Stomach (tissue), 9 donors: ENCODE results near the gene GC. TPM values are rescaled to one million over a fixed set of nuclear protein-coding genes. Genes with fewer than 3 reads are reported as not detected.

Experiments used
- DNase-seq, 2 donors: peaks; one replicate each; pipeline versions ENCODE4 v3.0.0 to v3.0.0-alpha.2; 2013 to 2019
- H3K27ac ChIP-seq, 5 donors: fragments of 200-600 bp in 4 of 5; sonication (generic) in 4 of 5; one replicate each; pipeline ENCODE4 v1.5.1; 2013 to 2019; ENCODE audit warnings: mild to moderate bottlenecking in 1 of 5, moderate library complexity in 1 of 5
- H3K27me3 ChIP-seq, 3 donors: fragments of 200-600 bp; sonication (generic); one replicate each; pipeline ENCODE4 v1.5.1; 2017 to 2019; ENCODE audit warnings: mixed run types in 1 of 3
- H3K36me3 ChIP-seq, 4 donors: fragments of 200-600 bp; sonication (generic); 1 replicate in 3 of 4; 2 replicates in 1 of 4; pipeline ENCODE4 v1.5.1; 2016 to 2019
- H3K4me1 ChIP-seq, 4 donors: fragments of 200-600 bp; sonication (generic); one replicate each; pipeline ENCODE4 v1.5.1; 2016 to 2019
- H3K4me3 ChIP-seq, 4 donors: fragments of 200-600 bp; sonication (generic) in 3 of 4; one replicate each; pipeline ENCODE4 v1.5.1; 2016 to 2019; ENCODE audit warnings: mild to moderate bottlenecking in 1 of 4
- H3K9me3 ChIP-seq, 4 donors: fragments of 200-600 bp; sonication (generic); one replicate each; pipeline ENCODE4 v1.5.1; 2016 to 2019
- CTCF ChIP-seq, 7 experiments: fragments of 450-650 bp in 4 of 7; fragments of 200-600 bp in 3 of 7; sonication (generic) in 3 of 7; IDR thresholded peaks; one replicate each; pipeline ENCODE4 v1.5.1; 2016 to 2019; ENCODE audit warnings: antibody characterized with exemption in 7 of 7, control low read depth in 2 of 7, mild to moderate bottlenecking in 1 of 7
- EP300 ChIP-seq: sonication (generic); formaldehyde crosslinking; IDR thresholded peaks from one replicate; pipeline ENCODE4 v1.6.1; 2017; ENCODE audit warnings: antibody characterized with exemption
- POLR2A ChIP-seq, 4 donors: fragments of 450-650 bp; IDR thresholded peaks; one replicate each; pipeline ENCODE4 v1.6.1; 2016; ENCODE audit warnings: antibody characterized with exemption in 4 of 4, control low read depth in 2 of 4, mild to moderate bottlenecking in 1 of 4, moderate library complexity in 1 of 4
- POLR2AphosphoS5 ChIP-seq, 3 donors: sonication (generic); formaldehyde crosslinking; IDR thresholded peaks; one replicate each; pipeline ENCODE4 v1.6.1; 2016; ENCODE audit warnings: antibody characterized with exemption in 3 of 3
- WGBS, 5 donors: extraction: QIAGEN DNeasy Blood & Tissue Kit in 3 of 5; methylation state at CpG; one replicate each; pipeline versions ENCODE4 v1.1.5 to v1.1.7; 2013 to 2018; 5-methylcytosine and 5-hydroxymethylcytosine counted together
- intact Hi-C: fragments of 100-400 bp; cut with DNase I; formaldehyde crosslinking; loops from one replicate; pipeline ENCODE4 v1.15.1; 2023; ENCODE audit warnings: low total_unique reads
- polyA plus RNA-seq, 3 donors: library from polyadenylated mRNA; stranded (reverse); fragments of 200-250 nt; gene quantifications; one replicate each; pipeline ENCODE4 v1.2.3, GENCODE V29; 2013
- total RNA-seq, 5 donors: library from RNA; depleted of rRNA; stranded (reverse); fragments of >200 nt; gene quantifications; one replicate each; pipeline versions ENCODE4 v1.1.0 to v1.2.3, GENCODE V29; 2014 to 2016
- donor health status: healthy with polysubstance abuse.
- donor health status: Bipolar disorder and iron deficiency.
- donor health status: healthy.

The GC gene
- total and polyA plus RNA-seq, 8 donors = 2.8 to 14.5 (median 8.2) TPM; not detected in 3

DNA sequence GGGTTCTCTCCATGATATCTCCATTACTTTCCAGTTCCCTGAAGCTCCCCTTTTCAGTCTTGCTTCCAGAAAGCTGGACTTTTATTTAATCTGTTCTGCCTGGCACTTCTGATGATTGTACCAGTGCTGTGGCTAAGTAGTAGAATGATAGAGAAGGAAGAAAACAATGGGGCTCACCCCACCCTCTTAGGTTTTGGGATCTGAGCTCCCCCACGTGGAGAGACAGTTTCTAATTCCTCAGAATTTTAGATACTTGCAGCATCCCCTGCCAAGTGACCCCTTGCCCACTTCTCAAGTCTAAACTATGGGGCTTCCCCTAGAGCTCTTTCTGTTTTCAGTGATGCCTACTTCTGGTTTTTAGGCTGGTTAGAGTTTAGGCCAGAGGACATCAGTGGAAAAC is 73.9 kb downstream of the GC start:
- H3K4me1 ChIP-seq = peaks cover 0 to 23% (median 4%) of the 10 kb centered on the region in 4 donors
- 0 to 24% (median 13%) methylated on average over 1 of the region's 1 CpG for WGBS, 5 donors
- intact Hi-C loops = no loop called here
- no peak overlapping the region for H3K4me3 ChIP-seq
- TF ChIP-seq POLR2A (IDR thresholded peaks at IDR 0.05) (no peak), POLR2AphosphoS5 (IDR thresholded peaks at IDR 0.05) (no peak)
- no peaks in the 10 kb centered on the region for H3K27me3 ChIP-seq
- no peak overlapping the region for H3K27ac ChIP-seq
- H3K9me3 ChIP-seq = no peaks in the 10 kb centered on the region
- no peak for DNase-seq
- no peaks in the 10 kb centered on the region for H3K36me3 ChIP-seq

DNA sequence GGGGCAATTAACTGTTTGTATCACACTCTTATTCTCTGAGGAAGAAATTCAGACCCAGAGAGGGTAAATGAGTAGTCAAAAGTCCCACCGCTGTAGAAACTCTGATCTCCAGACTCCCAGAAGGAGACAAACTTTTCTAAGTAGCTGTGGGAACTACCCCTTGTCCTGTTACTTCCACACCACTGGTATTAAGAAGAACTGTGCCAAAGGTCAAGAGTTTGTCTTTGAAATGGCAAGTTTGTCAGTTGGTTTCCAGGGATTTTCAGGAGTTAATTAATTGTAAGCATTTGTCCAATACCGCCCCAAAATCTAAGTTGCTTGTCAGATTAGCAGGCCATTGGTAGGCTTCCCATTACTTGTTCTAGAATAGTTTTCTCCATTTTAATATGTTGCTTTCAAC is 85.7 kb downstream of the GC start:
- Histone ChIP-seq H3K36me3 (no peaks in the 10 kb centered on the region), H3K4me1 (no peaks in the 10 kb centered on the region), H3K27me3 (no peaks in the 10 kb centered on the region), H3K4me3 (no peak overlapping the region), H3K9me3 (no peaks in the 10 kb centered on the region), H3K27ac (no peak overlapping the region)
- intact Hi-C loops = no loop called here
- TF ChIP-seq POLR2AphosphoS5 (IDR thresholded peaks at IDR 0.05) (no peak), EP300 (no peak), POLR2A (IDR thresholded peaks at IDR 0.05) (no peak), CTCF (IDR thresholded peaks at IDR 0.05) (no peak)
- no peak for DNase-seq
- 83 to 98% (median 96%) methylated on average over 2 of the region's 2 CpGs for WGBS, 5 donors

GRCh38 chr4:71697031-71697430 is 86.8 kb downstream of the GC start:
- 90 to 94% (median 92%) methylated on average over 4 of the region's 4 CpGs for WGBS, 5 donors
- DNase-seq = no peak
- peaks cover 0 to 2% (median 0%) of the 10 kb centered on the region in 4 donors for H3K4me1 ChIP-seq
- H3K36me3 ChIP-seq = no peaks in the 10 kb centered on the region
- no peaks in the 10 kb centered on the region for H3K27me3 ChIP-seq
- no peak overlapping the region for H3K4me3 ChIP-seq
- no peaks in the 10 kb centered on the region for H3K9me3 ChIP-seq
- no peak overlapping the region for H3K27ac ChIP-seq
- intact Hi-C loops = no loop called here
- TF ChIP-seq POLR2A (IDR thresholded peaks at IDR 0.05) (no peak), CTCF (IDR thresholded peaks at IDR 0.05) (no peak), POLR2AphosphoS5 (IDR thresholded peaks at IDR 0.05) (no peak), EP300 (no peak)

GRCh38 chr4:71694961-71695360 is 88.9 kb downstream of the GC start:
- peaks cover 0 to 10% (median 0%) of the 10 kb centered on the region in 4 donors for H3K4me1 ChIP-seq
- WGBS, 5 donors = 54 to 74% (median 60%) methylated on average over 5 of the region's 5 CpGs
- intact Hi-C loops = no loop called here

More at GRCh38 chr4:71694961-71695360, 88.9 kb downstream of the GC start:
- Histone ChIP-seq H3K36me3 (no peaks in the 10 kb centered on the region), H3K27ac (no peak overlapping the region), H3K4me3 (no peak overlapping the region), H3K9me3 (no peaks in the 10 kb centered on the region), H3K27me3 (no peaks in the 10 kb centered on the region)
- TF ChIP-seq POLR2A (IDR thresholded peaks at IDR 0.05) (no peak), EP300 (no peak), CTCF (IDR thresholded peaks at IDR 0.05) (no peak), POLR2AphosphoS5 (IDR thresholded peaks at IDR 0.05) (no peak)
- DNase-seq = no peak
